ENCODE measurements around the gene COL23A1. TPM values are rescaled to one million over a fixed set of nuclear protein-coding genes. Genes with fewer than 3 reads are reported as not detected.

The COL23A1 gene
- total and polyA plus RNA-seq, 2 experiments from 2014 or later, result 4.8 to 8.2 TPM

GRCh38 chr5:178324481-178325310 is 265.5 kb downstream of the COL23A1 start:
- H3K4me3 Mint-ChIP-seq, result no peak overlapping the region
- no peak; the same call in 2 of the 3 replicates for ATAC-seq
- no peak overlapping the region for H3K27ac Mint-ChIP-seq

More at GRCh38 chr5:178324481-178325310, 265.5 kb downstream of the COL23A1 start:
- no peak for DNase-seq (ENCODE audit: low spot score)
- no peaks in the 10 kb centered on the region for H3K9me3 Mint-ChIP-seq
- Histone ChIP-seq H3K4me1 (ENCODE audit: insufficient read depth) (peaks cover 7% of the 10 kb centered on the region), H3K4me2 (no peak overlapping the region), H3K27me3 (ENCODE audit: insufficient read depth) (no peaks in the 10 kb centered on the region), H2AFZ (no peak overlapping the region), H3F3A (replicated peaks; ENCODE audit: low read depth) (no peaks in the 10 kb centered on the region), H3K4me3 (no peak overlapping the region), H3K79me2 (replicated peaks; ENCODE audit: insufficient read depth) (no peaks in the 10 kb centered on the region), H3K27ac (ENCODE audit: low read depth) (no peak overlapping the region), H4K20me1 (replicated peaks; ENCODE audit: insufficient read depth) (no peaks in the 10 kb centered on the region), H3K9me2 (ENCODE audit: insufficient read depth) (no peaks in the 10 kb centered on the region), H3K36me3 (ENCODE audit: insufficient read depth) (no peaks in the 10 kb centered on the region)
- peaks cover 14% of the 10 kb centered on the region for H3K27me3 Mint-ChIP-seq (ENCODE audit: insufficient read depth, low read depth, poor library complexity)
- peaks cover 28% of the 10 kb centered on the region for H3K4me1 Mint-ChIP-seq
- TF ChIP-seq NANOG (IDR thresholded peaks at IDR 0.05; ENCODE audit: borderline replicate concordance) (no peak), ZNF331 (CRISPR knock-in tag; IDR thresholded peaks at IDR 0.05; ENCODE audit: low read depth) (no peak), JUNB (IDR thresholded peaks at IDR 0.05; ENCODE audit: unreplicated experiment) (no peak), EZH2phosphoT487 (IDR thresholded peaks at IDR 0.05; ENCODE audit: unreplicated experiment) (no peak), STAT1 (IDR thresholded peaks at IDR 0.05; ENCODE audit: unreplicated experiment) (no peak), REST (IDR thresholded peaks at IDR 0.05; ENCODE audit: unreplicated experiment) (no peak), EZH2 (IDR thresholded peaks at IDR 0.05; ENCODE audit: low read depth, unreplicated experiment) (no peak), POLR2AphosphoS5 (IDR thresholded peaks at IDR 0.05; ENCODE audit: low read depth) (no peak), CTCF (conservative IDR thresholded peaks at IDR 0.05; ENCODE audit: low read depth in 2 of 2) (no peak), ZNF462 (CRISPR knock-in tag; IDR thresholded peaks at IDR 0.05) (no peak), ETS1 (IDR thresholded peaks at IDR 0.05) (no peak), ZNF114 (CRISPR knock-in tag; IDR thresholded peaks at IDR 0.05) (no peak)
- no peaks in the 10 kb centered on the region; the same call in 2 of the 3 replicates for H3K36me3 Mint-ChIP-seq (ENCODE audit: low read depth)

Data from GM23338 (cell line).